Measurements from ENCODE around the gene WDR76.

The WDR76 gene

DNA sequence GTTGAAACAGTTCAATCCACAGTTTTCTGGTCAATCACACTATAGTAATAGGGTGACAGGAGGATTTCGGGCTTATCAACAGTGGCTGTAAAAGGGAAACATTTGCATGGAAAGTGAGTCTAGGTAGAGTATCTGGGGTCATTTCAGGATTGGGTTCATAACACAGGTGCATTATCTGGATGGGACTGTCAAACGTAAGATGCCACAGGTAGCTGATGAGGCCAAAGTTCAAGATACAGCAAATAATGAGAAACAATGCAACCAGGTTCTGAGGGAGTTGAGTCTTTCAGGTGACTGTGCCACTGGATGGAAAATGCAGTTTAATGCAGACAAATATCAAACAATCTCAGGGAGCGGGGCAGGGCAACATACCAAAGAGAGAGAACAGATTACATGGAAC, 62.2 kb downstream of the WDR76 start:
- Histone ChIP-seq H3K27ac (no peak overlapping the region), H3K9me3 (replicated peaks in 1 of 11) (no peaks in the 10 kb centered on the region), H3K36me3 (peaks cover 0 to 56% (median 7%) of the 10 kb centered on the region in 11 experiments; a peak in 13 of 22 replicates), H3K4me2 (no peak overlapping the region), H3K4me3 (no peak overlapping the region), H3K27me3 (no peaks in the 10 kb centered on the region), H4K20me1 (no peaks in the 10 kb centered on the region), H3K9ac (no peak overlapping the region), H3K4me1 (peaks cover 0 to 6% (median 0%) of the 10 kb centered on the region in 10 experiments; a peak in 2 of 20 replicates)
- no peak for TF ChIP-seq Cebpa-rat (IDR thresholded peaks at IDR 0.05)

DNA sequence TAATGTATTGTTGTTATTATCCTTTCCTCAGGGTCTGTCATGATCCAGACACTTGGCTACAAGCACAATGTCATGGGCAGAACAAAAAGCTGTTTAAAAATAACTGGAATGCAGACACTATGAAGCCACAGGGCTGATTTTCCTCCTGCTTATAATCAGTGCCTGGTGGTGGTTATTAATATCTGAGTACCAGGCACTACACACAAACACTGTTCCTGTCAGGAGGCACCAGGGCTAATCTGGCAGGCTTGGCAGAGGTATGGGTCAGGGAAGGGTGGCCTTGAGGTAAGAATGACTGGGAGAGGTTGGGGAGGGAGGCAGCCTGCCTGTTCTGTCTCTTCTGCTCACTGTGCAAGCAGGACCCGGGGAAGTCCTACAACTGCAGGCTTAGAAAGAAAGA, 67.2 kb downstream of the WDR76 start:
- Histone ChIP-seq H3K4me1 (peaks cover 0 to 6% (median 0%) of the 10 kb centered on the region in 10 experiments; a peak in 2 of 20 replicates), H3K36me3 (peaks cover 0 to 23% (median 0%) of the 10 kb centered on the region in 11 experiments; a peak in 3 of 22 replicates), H4K20me1 (no peaks in the 10 kb centered on the region), H3K27me3 (no peaks in the 10 kb centered on the region), H3K27ac (no peak overlapping the region), H3K9ac (no peak overlapping the region), H3K4me2 (no peak overlapping the region), H3K9me3 (replicated peaks in 1 of 11) (no peaks in the 10 kb centered on the region), H3K4me3 (no peak overlapping the region)
- TF ChIP-seq Cebpa-rat (IDR thresholded peaks at IDR 0.05), result no peak

GRCh38 chr15:43895586-43895985, 68.8 kb downstream of the WDR76 start:
- Histone ChIP-seq H4K20me1 (no peaks in the 10 kb centered on the region), H3K9ac (no peak overlapping the region), H3K27me3 (no peaks in the 10 kb centered on the region), H3K4me3 (no peak overlapping the region), H3K4me1 (peaks cover 0 to 6% (median 0%) of the 10 kb centered on the region in 10 experiments; a peak in 2 of 20 replicates), H3K27ac (no peak overlapping the region), H3K36me3 (peaks cover 0 to 20% (median 0%) of the 10 kb centered on the region in 11 experiments; a peak in 3 of 22 replicates), H3K9me3 (replicated peaks in 1 of 11) (no peaks in the 10 kb centered on the region), H3K4me2 (no peak overlapping the region)
- no peak for TF ChIP-seq Cebpa-rat (IDR thresholded peaks at IDR 0.05)

- no peaks in the 10 kb centered on the region; a peak in 1 of 22 replicates for H4K20me1 ChIP-seq
These were observed 69.7 kb downstream of the WDR76 start for GRCh38 chr15:43896543-43896942.

DNA sequence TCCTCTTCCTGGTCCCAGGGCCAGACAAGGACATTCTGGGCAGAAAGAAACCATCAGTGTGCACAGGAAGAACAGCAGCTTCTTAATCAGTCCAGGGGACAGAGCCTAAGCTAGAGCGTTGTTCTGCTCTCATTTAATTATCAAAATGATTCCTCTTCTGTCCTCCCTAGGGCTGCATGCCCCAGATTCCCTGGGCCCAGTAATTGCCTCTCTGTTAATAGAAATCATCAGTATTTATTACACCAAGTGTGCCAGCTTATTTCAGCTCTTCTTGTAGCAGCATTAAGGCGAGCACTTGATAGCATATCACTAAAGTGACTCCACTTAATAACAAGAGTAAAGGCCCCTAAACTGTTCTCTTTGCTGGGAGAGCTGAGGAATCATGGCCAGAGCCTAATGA, 72.1 kb downstream of the WDR76 start:
- Histone ChIP-seq H3K4me2 (no peak overlapping the region), H3K9me3 (replicated peaks in 1 of 11) (no peaks in the 10 kb centered on the region), H4K20me1 (no peaks in the 10 kb centered on the region; a peak in 1 of 22 replicates), H3K4me3 (no peak overlapping the region), H3K27me3 (no peaks in the 10 kb centered on the region), H3K4me1 (no peaks in the 10 kb centered on the region), H3K27ac (0 out of 22 replicates have a peak overlapping the region, but pooled peaks of 1 of the 11 experiments have one; percentile 38), H3K9ac (no peak overlapping the region), H3K36me3 (no peaks in the 10 kb centered on the region)
- no peak for TF ChIP-seq Cebpa-rat (IDR thresholded peaks at IDR 0.05)

More at GRCh38 chr15:43896543-43896942, 69.7 kb downstream of the WDR76 start:
- Histone ChIP-seq H3K27me3 (no peaks in the 10 kb centered on the region), H3K27ac (no peak overlapping the region), H3K9me3 (replicated peaks in 1 of 11) (no peaks in the 10 kb centered on the region), H3K4me3 (no peak overlapping the region), H3K9ac (no peak overlapping the region), H3K4me1 (peaks cover 0 to 6% (median 0%) of the 10 kb centered on the region in 10 experiments; a peak in 2 of 20 replicates), H3K36me3 (peaks cover 0 to 10% (median 0%) of the 10 kb centered on the region in 11 experiments; a peak in 1 of 22 replicates), H3K4me2 (no peak overlapping the region)
- TF ChIP-seq Cebpa-rat (IDR thresholded peaks at IDR 0.05), result no peak

- Histone ChIP-seq H3K9ac (no peak overlapping the region), H3K27ac (peak overlapping the region in 1 of 11 experiments; percentile 38; a peak in 1 of 22 replicates), H3K9me3 (replicated peaks in 1 of 11) (no peaks in the 10 kb centered on the region), H3K4me1 (no peaks in the 10 kb centered on the region), H4K20me1 (no peaks in the 10 kb centered on the region; a peak in 1 of 22 replicates), H3K4me2 (no peak overlapping the region), H3K27me3 (no peaks in the 10 kb centered on the region), H3K36me3 (no peaks in the 10 kb centered on the region), H3K4me3 (no peak overlapping the region)
- no peak for TF ChIP-seq Cebpa-rat (IDR thresholded peaks at IDR 0.05)
These were observed 73.1 kb downstream of the WDR76 start for GRCh38 chr15:43899928-43900327.

DNA sequence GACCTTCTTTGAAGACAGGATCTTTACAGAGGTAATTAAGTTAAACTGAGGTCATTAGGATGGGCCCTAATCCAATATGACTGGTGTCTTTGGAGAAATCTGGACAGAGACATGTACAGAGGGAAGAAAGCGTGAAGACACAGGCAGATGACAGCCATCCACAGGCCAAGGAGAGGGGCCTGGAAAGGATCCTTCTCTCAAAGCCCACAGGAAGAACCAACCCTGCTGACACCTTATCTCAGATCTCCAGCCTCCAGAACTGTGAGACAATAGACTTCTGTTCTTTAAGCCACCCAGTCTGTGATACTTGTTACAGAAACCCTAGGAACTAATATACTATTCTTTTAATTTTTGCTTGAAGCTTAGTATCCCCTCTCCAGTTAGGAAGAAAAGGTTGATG, 74.2 kb downstream of the WDR76 start:
- Histone ChIP-seq H3K4me1 (no peaks in the 10 kb centered on the region), H3K9me3 (replicated peaks in 1 of 11) (no peaks in the 10 kb centered on the region), H3K4me3 (no peak overlapping the region), H4K20me1 (no peaks in the 10 kb centered on the region; a peak in 1 of 22 replicates), H3K27me3 (no peaks in the 10 kb centered on the region), H3K27ac (no peak overlapping the region), H3K36me3 (no peaks in the 10 kb centered on the region), H3K4me2 (no peak overlapping the region), H3K9ac (no peak overlapping the region)
- no peak for TF ChIP-seq Cebpa-rat (IDR thresholded peaks at IDR 0.05)

GRCh38 chr15:43901495-43901894, 74.7 kb downstream of the WDR76 start:
- H3K4me3 ChIP-seq, result no peak overlapping the region
- no peak overlapping the region for H3K9ac ChIP-seq
- H3K4me1 ChIP-seq, result no peaks in the 10 kb centered on the region
- no peaks in the 10 kb centered on the region for H3K36me3 ChIP-seq
- H4K20me1 ChIP-seq, result no peaks in the 10 kb centered on the region; a peak in 1 of 22 replicates
- H3K27ac ChIP-seq, result no peak overlapping the region
- H3K9me3 ChIP-seq (replicated peaks in 1 of 11), result no peaks in the 10 kb centered on the region
- H3K4me2 ChIP-seq, result no peak overlapping the region
- H3K27me3 ChIP-seq, result no peaks in the 10 kb centered on the region
- no peak for TF ChIP-seq Cebpa-rat (IDR thresholded peaks at IDR 0.05)

GRCh38 chr15:43903864-43904290, 77.1 kb downstream of the WDR76 start:
- no peak overlapping the region for H3K4me3 ChIP-seq
- no peaks in the 10 kb centered on the region for H3K4me1 ChIP-seq
- H3K27ac ChIP-seq, result no peak overlapping the region
- no peak for TF ChIP-seq Cebpa-rat (IDR thresholded peaks at IDR 0.05)
- H3K4me2 ChIP-seq, result no peak overlapping the region
- no peaks in the 10 kb centered on the region for H3K36me3 ChIP-seq
- no peaks in the 10 kb centered on the region for H3K27me3 ChIP-seq
- H3K9ac ChIP-seq, result no peak overlapping the region
- no peaks in the 10 kb centered on the region; a peak in 1 of 22 replicates for H4K20me1 ChIP-seq
- no peaks in the 10 kb centered on the region for H3K9me3 ChIP-seq (replicated peaks in 1 of 11)

GRCh38 chr15:43905755-43906154, 79.0 kb downstream of the WDR76 start:
- no peaks in the 10 kb centered on the region for H3K9me3 ChIP-seq (replicated peaks in 1 of 11)
- no peak overlapping the region for H3K9ac ChIP-seq
- H3K4me3 ChIP-seq, result no peak overlapping the region
- H3K4me2 ChIP-seq, result no peak overlapping the region
- TF ChIP-seq Cebpa-rat (IDR thresholded peaks at IDR 0.05), result no peak
- no peak overlapping the region for H3K27ac ChIP-seq
- no peaks in the 10 kb centered on the region for H3K27me3 ChIP-seq
- H3K4me1 ChIP-seq, result no peaks in the 10 kb centered on the region
- no peaks in the 10 kb centered on the region for H3K36me3 ChIP-seq
- no peaks in the 10 kb centered on the region; a peak in 1 of 22 replicates for H4K20me1 ChIP-seq
